ENCODE data around the gene H6PD.

H6PD gene

DNA sequence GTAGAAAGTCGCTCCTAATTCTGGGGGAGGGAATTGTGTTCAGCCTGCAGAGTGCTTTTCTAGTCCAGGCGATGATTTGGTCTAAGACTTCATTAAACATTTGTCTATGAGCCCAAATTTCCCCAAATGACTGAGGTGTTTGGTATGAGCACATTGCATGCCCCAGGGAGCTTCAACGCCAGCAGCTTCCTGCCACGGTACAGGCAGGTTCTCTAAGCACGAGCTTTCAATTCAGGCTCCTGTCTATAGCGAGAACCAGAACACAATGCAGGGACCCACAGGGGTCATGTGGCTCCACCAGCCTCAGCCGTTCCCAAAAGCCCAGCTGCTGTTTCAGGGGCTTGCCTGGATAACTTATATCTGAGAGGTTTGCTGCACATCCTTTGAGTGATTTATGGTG is 34.1 kb upstream of the H6PD start:
- DNase-seq (ENCODE audit: insufficient read length, low spot score) (no peak), FAIRE-seq (no peak)
- TF ChIP-seq, protein P1, sequence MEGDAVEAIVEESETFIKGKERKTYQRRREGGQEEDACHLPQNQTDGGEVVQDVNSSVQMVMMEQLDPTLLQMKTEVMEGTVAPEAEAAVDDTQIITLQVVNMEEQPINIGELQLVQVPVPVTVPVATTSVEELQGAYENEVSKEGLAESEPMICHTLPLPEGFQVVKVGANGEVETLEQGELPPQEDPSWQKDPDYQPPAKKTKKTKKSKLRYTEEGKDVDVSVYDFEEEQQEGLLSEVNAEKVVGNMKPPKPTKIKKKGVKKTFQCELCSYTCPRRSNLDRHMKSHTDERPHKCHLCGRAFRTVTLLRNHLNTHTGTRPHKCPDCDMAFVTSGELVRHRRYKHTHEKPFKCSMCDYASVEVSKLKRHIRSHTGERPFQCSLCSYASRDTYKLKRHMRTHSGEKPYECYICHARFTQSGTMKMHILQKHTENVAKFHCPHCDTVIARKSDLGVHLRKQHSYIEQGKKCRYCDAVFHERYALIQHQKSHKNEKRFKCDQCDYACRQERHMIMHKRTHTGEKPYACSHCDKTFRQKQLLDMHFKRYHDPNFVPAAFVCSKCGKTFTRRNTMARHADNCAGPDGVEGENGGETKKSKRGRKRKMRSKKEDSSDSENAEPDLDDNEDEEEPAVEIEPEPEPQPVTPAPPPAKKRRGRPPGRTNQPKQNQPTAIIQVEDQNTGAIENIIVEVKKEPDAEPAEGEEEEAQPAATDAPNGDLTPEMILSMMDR (IDR thresholded peaks at IDR 0.05; ENCODE audit: insufficient read depth, missing control alignments) = no peak

DNA sequence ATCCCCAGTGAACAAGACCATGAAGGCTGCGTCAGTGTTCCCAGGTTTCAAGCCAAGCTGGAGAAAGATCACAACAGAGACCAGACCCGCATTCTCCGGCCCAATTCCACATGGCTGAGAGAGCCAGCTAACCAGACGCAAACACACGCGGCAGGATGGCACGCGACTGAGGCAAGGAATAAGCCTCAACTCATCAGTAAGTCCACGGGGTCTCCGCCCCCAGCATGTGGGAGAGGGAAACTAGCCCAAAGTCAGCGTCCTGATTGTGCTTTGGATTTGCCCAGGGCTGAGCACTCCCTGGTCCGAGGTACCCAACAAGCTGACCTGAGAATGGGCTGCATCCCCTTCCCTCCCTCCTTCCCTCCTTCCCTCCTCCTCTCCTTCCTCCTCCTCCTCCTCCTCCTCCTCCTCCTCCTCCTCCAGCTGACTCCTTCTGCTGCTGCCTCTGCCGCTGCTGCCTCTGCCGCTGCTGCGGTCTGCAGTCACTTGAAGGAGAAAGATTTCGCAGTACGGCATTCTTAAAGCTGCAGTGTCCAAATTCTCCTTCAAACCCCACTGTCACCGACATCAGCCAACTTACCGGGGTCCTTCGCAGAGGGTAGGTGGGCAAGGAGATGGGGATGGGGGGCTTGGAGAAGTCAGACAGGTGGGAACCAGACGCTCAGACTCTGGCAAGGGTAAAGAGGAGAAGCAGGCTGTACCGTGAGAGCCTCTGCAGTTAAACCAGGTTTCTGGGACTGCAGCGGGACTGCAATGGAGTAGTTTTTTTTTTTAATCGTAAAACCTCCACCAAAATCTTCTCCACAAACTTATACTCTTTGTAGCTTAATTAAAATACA is 33.0 kb upstream of the H6PD start:
- no peak for FAIRE-seq
- TF ChIP-seq, protein P1 (IDR thresholded peaks at IDR 0.05; ENCODE audit: insufficient read depth, missing control alignments) = no peak
- no peak for DNase-seq (ENCODE audit: insufficient read length, low spot score)

DNA sequence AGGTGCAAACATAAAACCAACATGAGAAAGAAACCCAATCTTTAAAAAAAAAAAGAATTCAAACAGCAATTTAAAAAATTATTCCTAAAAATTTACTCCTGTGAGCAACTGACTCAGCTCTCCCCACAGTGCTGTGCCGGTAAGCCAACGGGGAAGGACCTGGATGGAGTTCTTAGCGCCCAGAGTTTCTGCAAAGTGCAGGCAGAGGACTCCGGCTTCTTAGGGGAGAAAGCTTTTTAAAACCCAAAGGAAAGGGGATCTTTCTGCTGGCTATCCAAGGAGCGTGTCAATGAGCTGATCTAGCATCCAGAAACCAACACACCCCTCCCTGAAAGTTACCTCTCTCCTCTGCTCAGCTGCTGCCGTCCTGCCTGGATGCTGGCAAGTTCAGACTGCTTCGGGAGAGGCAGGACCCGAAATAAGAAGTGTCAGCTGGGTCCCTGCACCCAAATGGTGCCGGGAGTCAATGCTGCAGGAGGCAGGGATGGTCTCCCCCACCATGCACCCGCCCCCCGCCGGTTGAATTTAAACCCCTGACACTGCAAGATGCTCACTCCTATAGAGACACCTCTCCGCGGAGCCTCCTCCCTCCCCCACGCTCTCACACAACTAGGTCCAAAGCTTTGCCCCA is 32.2 kb upstream of the H6PD start:
- FAIRE-seq (no peak), DNase-seq (ENCODE audit: insufficient read length, low spot score) (no peak)
- TF ChIP-seq, protein P1 (IDR thresholded peaks at IDR 0.05; ENCODE audit: insufficient read depth, missing control alignments) = no peak

DNA sequence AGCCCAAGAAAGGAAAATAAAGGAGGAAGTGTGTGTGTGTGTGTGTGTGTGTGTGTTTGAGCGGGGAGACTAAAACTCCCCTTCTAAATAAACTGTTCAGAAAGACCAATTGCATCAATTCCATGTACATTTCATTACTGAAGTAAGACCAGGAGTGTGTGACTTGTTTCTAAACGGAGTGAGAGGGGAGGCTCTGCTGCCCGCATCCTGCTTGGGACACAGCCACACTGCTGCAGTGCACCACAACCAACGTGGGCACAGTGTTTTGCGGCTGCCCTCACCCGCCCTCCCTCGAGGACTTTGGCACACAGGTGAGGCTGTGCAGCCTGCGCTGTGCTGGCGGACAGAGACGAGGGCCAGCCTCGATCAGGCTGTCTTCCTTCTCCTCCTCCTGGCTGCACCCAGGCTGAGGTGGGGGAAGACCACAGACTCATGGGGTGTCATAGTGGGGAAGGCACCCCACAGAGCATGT is 31.0 kb upstream of the H6PD start:
- TF ChIP-seq, protein P1 (IDR thresholded peaks at IDR 0.05; ENCODE audit: insufficient read depth, missing control alignments) = no peak
- DNase-seq (ENCODE audit: insufficient read length, low spot score) = no peak

DNA sequence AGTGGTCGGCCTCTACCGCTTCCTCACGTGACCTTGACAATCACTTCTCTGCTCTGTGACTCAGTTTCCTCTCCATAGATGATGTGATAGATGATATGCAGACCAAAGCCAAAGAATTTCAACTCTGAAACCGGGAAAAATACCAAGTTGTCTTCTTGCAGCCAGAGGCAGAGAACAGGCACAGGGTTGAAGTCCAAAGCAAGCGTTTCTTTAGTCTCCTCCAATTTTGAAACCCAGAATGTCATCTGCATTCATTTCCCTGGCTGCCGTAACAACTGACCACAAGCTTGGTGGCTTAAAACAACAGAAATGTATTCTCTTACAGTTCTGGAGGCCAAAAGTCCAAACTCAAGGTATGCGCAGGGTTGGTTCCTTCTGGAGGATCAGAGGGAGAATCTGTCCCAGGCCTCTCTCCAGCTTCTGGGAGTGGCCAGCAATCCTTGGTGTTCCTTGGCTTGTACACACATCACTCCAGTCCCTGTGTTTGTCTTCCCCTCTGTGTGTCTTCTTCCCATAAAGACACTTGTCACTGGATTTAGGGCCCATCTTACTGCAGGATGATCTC is 30.3 kb upstream of the H6PD start:
- TF ChIP-seq, protein P1 (IDR thresholded peaks at IDR 0.05; ENCODE audit: insufficient read depth, missing control alignments) = no peak
- DNase-seq (ENCODE audit: insufficient read length, low spot score) = no peak
- FAIRE-seq = no peak

More for the DNA sequence above, 31.0 kb upstream of the H6PD start:
- no peak for FAIRE-seq

DNA sequence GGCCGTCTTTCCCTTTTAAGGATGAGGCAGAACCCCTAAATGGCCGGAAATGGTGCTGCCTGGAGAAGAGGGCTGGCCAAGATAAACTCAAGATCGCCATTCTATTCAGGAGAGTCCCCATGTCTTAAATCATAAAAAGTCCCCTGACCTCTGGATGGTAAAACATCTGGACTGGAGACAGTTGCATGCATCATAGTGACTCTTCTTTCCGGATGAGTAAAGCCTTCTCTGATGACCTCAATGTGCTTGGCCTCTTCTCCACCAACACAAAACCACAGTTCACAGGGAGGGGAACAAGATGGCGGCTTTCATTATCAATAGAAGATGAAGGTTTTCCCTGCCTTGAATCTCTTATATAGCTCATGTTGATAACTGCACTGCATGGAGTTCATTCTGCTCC is 27.5 kb upstream of the H6PD start:
- DNase-seq (ENCODE audit: insufficient read length, low spot score) (no peak), FAIRE-seq (no peak)

More for the DNA sequence above, 27.5 kb upstream of the H6PD start:
- TF ChIP-seq, protein P1 (IDR thresholded peaks at IDR 0.05; ENCODE audit: insufficient read depth, missing control alignments) = no peak

Data from D721Med (cell line).